SIG-M5 (cell line): ENCODE measurements around the gene BRCA2.

Source experiments
- DNase-seq: peaks from one replicate; lab custom pipeline; 2025; lab: John Stamatoyannopoulos, UW

Gene BRCA2

GRCh38 chr13:32385410-32385809 lies 70.1 kb downstream of the BRCA2 start:
- DNase-seq, result no peak

DNA sequence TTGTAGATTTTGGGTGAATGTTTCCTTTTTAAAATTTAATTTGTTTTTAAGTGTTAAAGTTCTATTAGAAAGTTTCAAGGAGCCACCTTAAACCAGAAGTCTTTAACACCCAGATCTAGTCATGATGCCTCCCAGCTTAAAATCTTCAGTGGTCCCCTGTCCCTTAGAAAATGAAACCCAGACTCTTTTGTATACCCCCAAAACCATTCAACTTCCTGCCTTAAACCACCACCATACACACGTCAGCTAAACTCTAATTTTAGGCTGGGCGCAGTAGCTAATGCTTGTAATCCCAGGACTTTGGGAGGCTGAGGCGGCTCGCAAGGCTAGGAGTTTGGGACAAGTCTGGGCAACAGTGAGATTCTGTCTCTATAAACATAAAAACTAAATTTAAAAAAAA lies 74.7 kb downstream of the BRCA2 start:
- no peak for DNase-seq

DNA sequence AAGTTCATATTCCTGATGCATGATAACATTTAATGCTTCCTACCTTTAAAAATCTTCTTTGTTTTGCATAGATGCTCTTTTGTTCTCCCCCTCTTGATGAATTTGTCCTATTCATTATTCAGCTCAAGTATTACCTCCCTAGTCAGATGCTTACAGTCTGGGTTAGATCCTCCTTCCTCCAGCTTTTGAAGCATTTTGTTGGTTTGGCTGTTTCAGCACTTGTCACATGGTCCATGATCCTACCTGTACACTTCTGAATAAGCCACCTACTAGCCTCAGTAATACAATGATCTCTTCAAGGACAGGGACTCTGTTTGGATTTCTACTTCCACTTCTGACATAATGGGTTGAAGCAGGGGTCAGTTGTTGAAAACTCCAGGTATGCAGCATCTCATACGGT lies 75.2 kb downstream of the BRCA2 start:
- no peak for DNase-seq

GRCh38 chr13:32391101-32391619 lies 75.9 kb downstream of the BRCA2 start:
- no peak for DNase-seq

DNA sequence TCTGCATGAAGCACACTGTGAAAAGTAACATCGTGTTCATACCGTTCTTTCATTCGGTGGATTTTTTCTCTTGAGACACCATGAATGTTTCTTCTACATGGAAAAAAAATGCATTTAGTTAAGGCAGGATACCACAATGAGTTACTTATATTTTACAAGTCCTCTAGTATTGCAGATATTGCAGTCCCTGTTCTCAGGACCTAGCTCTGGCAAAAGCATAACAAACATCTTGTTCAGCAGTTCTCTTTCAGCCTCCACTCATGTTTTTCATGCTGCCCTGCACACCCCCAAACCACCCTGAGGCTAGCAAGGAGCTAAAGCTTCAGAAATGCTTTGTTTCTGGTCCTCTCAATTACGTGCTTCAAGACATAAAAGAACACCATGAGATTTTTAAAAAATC lies 87.8 kb downstream of the BRCA2 start:
- no peak for DNase-seq

DNA sequence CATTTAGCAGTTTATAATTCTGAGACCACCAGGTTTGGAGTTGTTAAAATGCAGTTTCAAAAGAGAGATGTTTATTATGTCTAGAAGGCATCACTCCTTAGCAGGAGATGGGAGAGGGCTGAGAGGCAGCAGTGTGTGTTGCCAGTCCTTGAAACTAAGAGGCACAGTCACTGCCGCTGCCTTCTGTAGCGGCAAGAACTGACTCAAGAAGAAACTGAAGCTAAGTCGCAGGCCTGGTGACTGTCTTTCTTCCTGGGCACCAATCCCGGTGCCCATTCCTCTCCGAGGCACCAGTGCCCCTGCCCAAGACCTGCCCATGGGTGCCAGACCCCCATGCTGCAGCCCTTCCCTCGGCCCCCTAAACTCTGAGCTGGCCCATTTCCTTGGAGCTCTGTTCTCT lies 92.5 kb downstream of the BRCA2 start:
- no peak for DNase-seq

- no peak for DNase-seq
These were observed 93.1 kb downstream of the BRCA2 start for GRCh38 chr13:32408296-32409000.

DNA sequence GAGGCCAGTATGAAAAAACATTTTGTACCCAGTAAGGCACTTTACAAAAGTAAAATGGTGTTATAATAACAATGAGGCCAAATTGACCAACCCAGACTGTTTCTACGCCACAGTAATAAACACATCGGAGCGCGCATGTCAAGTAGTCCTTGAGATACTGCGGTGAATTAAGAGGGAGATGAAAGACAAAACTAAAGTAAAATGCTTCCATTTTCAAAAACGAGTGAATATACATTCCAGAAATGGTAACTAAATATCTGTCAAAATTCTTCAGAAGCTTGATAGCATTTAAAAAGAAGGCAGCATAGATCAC lies 93.6 kb downstream of the BRCA2 start:
- DNase-seq, result no peak

DNA sequence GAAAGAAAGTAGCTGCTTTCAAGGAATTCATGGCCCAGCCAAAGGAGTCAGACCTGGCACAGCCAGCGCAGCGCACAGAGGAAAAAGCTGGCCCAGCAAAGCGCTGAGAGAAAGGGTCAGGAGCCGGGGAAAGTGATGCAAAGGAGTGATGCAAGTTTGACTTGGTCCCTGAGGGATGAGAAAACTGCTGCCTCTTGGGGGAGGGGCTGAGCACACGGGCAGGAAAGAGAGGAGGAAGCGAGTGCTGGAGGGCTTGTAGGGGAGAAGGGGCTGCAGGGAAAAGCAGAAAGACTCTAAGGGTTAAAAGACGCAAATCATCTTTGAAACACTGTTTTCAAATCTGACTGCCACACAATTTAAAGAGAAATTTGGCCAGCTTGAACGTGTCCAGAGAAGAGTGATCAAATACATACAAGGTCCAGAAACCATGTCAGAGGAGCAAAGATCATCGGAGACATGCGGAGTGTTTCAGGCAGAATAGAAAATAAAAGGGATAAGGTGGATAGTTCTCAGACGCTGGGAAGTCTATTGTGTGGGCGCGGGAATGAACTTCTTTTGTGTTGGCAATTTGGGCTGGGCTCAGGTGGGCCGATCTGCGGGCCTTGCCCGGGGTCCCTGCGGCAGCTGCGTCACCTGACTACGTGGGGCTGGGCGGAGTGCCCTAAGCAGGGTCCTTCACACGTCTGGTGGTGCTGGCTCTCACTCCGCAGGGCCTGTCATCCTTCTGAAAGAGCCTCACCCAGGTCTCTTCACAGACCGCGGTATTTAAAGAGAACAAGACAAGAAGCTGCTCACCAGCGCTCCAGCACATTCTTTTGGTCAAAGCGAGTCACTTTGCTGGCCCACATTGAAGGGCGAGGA lies 94.5 kb downstream of the BRCA2 start:
- DNase-seq, result no peak

GRCh38 chr13:32413284-32413683 lies 98.0 kb downstream of the BRCA2 start:
- DNase-seq, result no peak

GRCh38 chr13:32414580-32414979 lies 99.3 kb downstream of the BRCA2 start:
- no peak for DNase-seq

DNA sequence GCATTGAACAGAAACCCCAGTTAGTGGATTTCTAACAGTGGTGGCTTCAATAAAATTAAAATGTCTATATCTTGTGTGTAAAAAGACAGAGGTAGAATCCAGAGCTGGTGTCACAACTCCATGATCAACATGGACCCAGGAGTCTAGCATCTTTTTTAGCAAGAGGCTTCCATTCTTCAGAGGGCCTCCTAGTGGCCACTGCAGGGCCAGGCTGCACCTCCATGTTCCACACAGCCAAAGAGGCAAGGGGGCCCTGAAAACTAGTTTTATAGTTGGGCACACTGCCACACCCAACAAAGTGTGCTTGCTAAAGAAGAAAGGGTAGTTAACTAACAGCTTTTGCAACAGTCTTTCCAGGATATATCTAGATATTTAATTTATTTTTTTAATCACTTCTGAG lies 99.7 kb downstream of the BRCA2 start:
- no peak for DNase-seq

DNA sequence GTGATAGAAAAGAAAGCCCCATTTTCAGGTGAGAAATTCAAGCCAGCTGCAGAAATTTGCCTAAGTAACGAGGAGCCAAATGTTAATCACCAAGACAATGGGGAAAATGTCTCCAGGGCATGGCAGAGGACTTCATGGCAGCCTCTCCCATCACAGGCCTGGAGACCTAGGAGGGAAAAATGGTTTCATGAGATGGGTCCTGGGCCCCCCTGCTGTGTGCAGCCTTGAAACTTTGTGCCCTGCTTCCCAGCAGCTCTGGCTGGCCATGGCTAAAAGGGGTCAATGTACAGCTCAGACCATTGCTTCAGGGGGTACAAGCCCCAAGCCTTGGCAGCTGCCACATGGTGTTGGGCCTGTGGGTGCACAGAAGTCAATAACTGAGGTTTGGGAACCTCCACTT lies 102.7 kb downstream of the BRCA2 start:
- DNase-seq, result no peak

- DNase-seq, result no peak
These were observed 104.6 kb downstream of the BRCA2 start for GRCh38 chr13:32419862-32420261.

- no peak for DNase-seq
These were observed 108.3 kb downstream of the BRCA2 start for GRCh38 chr13:32423592-32423991.

GRCh38 chr13:32425158-32425557 lies 109.8 kb downstream of the BRCA2 start:
- no peak for DNase-seq

DNA sequence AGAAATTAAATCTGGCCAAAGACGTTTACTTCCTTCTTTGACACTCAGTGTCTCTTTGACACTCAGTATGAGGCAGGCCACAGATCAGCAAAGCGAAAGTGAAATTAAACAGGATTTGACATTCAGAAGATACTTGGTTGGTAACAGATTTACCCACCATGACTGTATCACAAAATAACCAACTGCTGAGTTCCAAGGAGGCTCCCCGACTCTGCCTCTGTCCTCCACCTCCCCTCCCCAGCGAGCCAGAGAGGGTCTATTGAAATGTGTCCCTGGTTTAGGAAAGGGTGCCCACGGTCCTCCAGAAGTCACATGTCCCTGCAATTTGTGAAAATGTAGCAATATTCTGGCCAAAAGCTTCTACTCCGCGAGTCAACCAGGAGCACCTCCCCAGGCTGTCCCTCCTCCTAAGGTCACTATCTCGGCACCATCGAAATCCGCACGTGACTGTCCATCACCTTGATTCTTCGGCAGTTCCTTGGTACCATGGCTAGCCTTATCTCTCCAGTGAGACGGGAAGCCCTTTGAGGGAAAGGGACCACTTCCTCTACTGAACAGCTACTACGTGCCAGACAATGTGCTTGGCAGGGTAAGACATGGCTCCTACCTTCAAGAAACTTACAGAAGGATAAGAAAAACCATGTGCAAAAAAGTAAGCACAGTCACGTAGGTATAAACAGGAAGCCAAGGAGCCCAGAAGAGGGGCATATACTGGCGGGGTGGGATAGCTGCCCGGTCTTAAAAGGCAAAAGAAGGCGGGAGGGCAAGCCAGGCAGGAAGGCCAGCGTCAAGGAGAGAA lies 111.1 kb downstream of the BRCA2 start:
- peak; percentile 25 for DNase-seq

GRCh38 chr13:32426990-32427851 lies 111.9 kb downstream of the BRCA2 start:
- DNase-seq, result no peak

- no peak for DNase-seq
These were observed 112.7 kb downstream of the BRCA2 start, which contains the start of gene N4BP2L1 for GRCh38 chr13:32427852-32428580. N4BP2L1 (minus strand) TSS chr13:32428130; CDS start chr13:32428082, 48 bp downstream.

DNA sequence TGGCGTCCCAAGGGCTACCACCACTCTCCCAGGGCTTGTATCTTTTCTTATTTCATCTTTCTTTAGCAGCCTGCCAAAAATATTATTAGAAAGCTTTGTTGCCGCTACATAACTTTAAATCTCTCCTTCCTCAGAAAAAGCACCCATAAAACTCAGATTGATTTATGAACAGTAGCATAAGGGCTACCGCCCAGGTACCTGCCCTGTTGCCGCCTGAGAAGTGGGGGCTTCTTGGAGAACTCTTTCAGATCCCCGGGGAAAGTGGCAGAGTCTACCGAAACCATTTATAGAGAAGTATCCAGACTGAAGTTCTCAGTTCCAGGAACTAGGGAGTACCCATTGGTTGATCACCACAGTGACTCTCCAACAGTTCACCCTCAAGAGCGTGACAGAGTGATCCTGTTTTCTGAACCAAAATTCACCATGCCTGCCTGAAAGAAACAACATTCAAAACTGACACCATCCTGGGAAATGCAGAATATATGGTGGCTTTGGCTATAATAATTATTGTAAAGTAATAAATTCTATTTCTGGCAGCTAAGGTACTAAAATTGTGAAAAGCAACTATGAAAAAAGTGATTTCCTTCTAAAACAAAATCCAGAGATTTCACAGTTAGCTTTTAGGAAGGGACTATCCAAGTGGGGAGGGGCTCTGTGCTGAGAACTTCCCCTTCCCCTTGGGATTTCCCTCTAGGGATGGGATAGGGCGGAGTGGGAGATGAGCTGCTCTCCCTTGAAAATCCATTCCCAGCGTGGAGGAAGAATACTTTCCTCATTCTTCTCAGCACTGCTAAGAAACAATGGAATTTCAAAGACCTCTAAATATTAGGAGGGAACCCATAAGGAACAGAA lies 113.5 kb downstream of the BRCA2 start:
- DNase-seq, result peak; percentile 36
